ENCODE data around the gene DBF4B. TPM values are rescaled to one million over a fixed set of nuclear protein-coding genes. Genes with fewer than 3 reads are reported as not detected.
"Not testable (repeated sequence)": the region's sequence is repeated elsewhere in the genome, so short reads cannot be mapped to it uniquely, and the experiment has no call there.

The DBF4B gene
- total RNA-seq, 4 donors from 2014 or later: 2.6 to 16.5 (median 4.1) TPM

- Histone ChIP-seq H3K27me3 (no peaks in the 10 kb centered on the region), H3K36me3 (no peaks in the 10 kb centered on the region), H3K27ac (no peak overlapping the region), H3K4me3 (no peak overlapping the region), H3K4me1 (no peaks in the 10 kb centered on the region), H3K9me3 (no peaks in the 10 kb centered on the region)
- DNase-seq: no peak
- no peak for TF ChIP-seq CTCF (IDR thresholded peaks at IDR 0.05)
- no peak for TF ChIP-seq POLR2A (IDR thresholded peaks at IDR 0.05)
Observed at GRCh38 chr17:44749980-44750318, 41.5 kb downstream of the DBF4B start.

DNA sequence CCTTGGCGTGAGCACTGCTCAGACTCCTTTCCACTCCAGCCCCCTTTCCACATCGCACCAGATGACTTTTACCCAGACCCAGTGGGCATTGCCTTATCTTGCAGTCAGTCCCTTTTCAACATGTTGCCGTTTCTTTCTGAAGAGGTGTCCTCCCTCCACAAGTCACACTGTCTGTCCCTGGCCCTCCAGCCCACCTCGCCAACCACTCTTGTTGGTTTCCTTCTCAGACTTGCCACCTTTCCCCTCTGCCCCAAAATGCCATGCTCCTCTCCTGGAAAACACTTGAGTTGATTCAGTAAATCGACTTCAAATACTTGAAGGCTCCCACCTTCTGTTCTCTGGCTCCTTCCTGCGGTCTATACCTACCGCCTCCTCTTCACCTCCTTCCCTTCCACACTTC lies 42.9 kb downstream of the DBF4B start:
- Histone ChIP-seq H3K4me3 (no peak overlapping the region), H3K36me3 (no peaks in the 10 kb centered on the region), H3K27ac (no peak overlapping the region), H3K27me3 (no peaks in the 10 kb centered on the region), H3K4me1 (no peaks in the 10 kb centered on the region), H3K9me3 (no peaks in the 10 kb centered on the region)
- no peak for DNase-seq
- TF ChIP-seq POLR2A (IDR thresholded peaks at IDR 0.05) (no peak), CTCF (IDR thresholded peaks at IDR 0.05) (no peak)

GRCh38 chr17:44751806-44752205 lies 43.3 kb downstream of the DBF4B start:
- H3K4me3 ChIP-seq: no peak overlapping the region
- H3K27ac ChIP-seq: no peak overlapping the region
- H3K36me3 ChIP-seq: no peaks in the 10 kb centered on the region
- DNase-seq: no peak
- H3K9me3 ChIP-seq: no peaks in the 10 kb centered on the region
- TF ChIP-seq CTCF (IDR thresholded peaks at IDR 0.05) (no peak), POLR2A (IDR thresholded peaks at IDR 0.05) (no peak)
- H3K27me3 ChIP-seq: no peaks in the 10 kb centered on the region
- H3K4me1 ChIP-seq: no peaks in the 10 kb centered on the region

GRCh38 chr17:44752953-44753861 lies 44.7 kb downstream of the DBF4B start:
- DNase-seq: peak in 1 of 3 donors; percentile 27
- no peak overlapping the region for H3K4me3 ChIP-seq
- H3K36me3 ChIP-seq: no peaks in the 10 kb centered on the region
- no peak for TF ChIP-seq POLR2A (IDR thresholded peaks at IDR 0.05)
- no peak for TF ChIP-seq CTCF (IDR thresholded peaks at IDR 0.05)
- no peaks in the 10 kb centered on the region for H3K27me3 ChIP-seq
- no peaks in the 10 kb centered on the region for H3K9me3 ChIP-seq
- no peaks in the 10 kb centered on the region for H3K4me1 ChIP-seq
- H3K27ac ChIP-seq: no peak overlapping the region

- TF ChIP-seq POLR2A (IDR thresholded peaks at IDR 0.05) (no peak), CTCF (IDR thresholded peaks at IDR 0.05) (no peak)
- Histone ChIP-seq H3K27ac (no peak overlapping the region), H3K36me3 (no peaks in the 10 kb centered on the region), H3K27me3 (peaks cover 0 to 6% of the 10 kb centered on the region in 2 donors), H3K4me1 (peaks cover 0 to 5% (median 3%) of the 10 kb centered on the region in 4 donors), H3K4me3 (no peak overlapping the region), H3K9me3 (no peaks in the 10 kb centered on the region)
- no peak for DNase-seq
Observed at GRCh38 chr17:44754276-44754675, 45.8 kb downstream of the DBF4B start.

GRCh38 chr17:44755180-44755579 lies 46.7 kb downstream of the DBF4B start:
- Histone ChIP-seq H3K27me3 (peaks cover 0 to 15% of the 10 kb centered on the region in 2 donors), H3K4me1 (peaks cover 0 to 10% (median 4%) of the 10 kb centered on the region in 4 donors)
- not testable (repeated sequence) for H3K9me3 ChIP-seq, H3K27ac ChIP-seq, H3K36me3 ChIP-seq, H3K4me3 ChIP-seq, DNase-seq
